ENCODE measurements around the gene N4BP2L2.

- no peak for TF ChIP-seq POLR2A (IDR thresholded peaks at IDR 0.05; ENCODE audit: low read depth, low read length)
- no peak for TF ChIP-seq CTCF (IDR thresholded peaks at IDR 0.05; ENCODE audit: extremely low read depth in 1 of 2, insufficient read depth in 1 of 2, low read depth in 1 of 2, low read length in 2 of 2)
- TF ChIP-seq POLR2AphosphoS5 (IDR thresholded peaks at IDR 0.05; ENCODE audit: insufficient read depth, low read depth, low read length): no peak
- no peak for TF ChIP-seq MAX (IDR thresholded peaks at IDR 0.05; ENCODE audit: insufficient read depth, insufficient read length)
- no peak for TF ChIP-seq EZH2 (IDR thresholded peaks at IDR 0.05; ENCODE audit: borderline replicate concordance, low read depth, low read length, severe bottlenecking)
- no peak for TF ChIP-seq FOS (IDR thresholded peaks at IDR 0.05; ENCODE audit: borderline replicate concordance, insufficient read depth, low read length)
- TF ChIP-seq JUN (IDR thresholded peaks at IDR 0.05; ENCODE audit: borderline replicate concordance, insufficient read depth, insufficient read length, low read depth): no peak
- TF ChIP-seq MYC (IDR thresholded peaks at IDR 0.05; ENCODE audit: low read depth, low read length): no peak
These were observed 12.8 kb downstream of the N4BP2L2 start for GRCh38 chr13:32525766-32526165.
